AG08395 (cell line): ENCODE measurements around the gene INTS15.

ENCODE experiments used
- DNase-seq: peaks from one replicate; pipeline ENCODE4 v3.0.0; 2012; ENCODE audit warnings: mixed read lengths, low spot score

Gene INTS15

DNA sequence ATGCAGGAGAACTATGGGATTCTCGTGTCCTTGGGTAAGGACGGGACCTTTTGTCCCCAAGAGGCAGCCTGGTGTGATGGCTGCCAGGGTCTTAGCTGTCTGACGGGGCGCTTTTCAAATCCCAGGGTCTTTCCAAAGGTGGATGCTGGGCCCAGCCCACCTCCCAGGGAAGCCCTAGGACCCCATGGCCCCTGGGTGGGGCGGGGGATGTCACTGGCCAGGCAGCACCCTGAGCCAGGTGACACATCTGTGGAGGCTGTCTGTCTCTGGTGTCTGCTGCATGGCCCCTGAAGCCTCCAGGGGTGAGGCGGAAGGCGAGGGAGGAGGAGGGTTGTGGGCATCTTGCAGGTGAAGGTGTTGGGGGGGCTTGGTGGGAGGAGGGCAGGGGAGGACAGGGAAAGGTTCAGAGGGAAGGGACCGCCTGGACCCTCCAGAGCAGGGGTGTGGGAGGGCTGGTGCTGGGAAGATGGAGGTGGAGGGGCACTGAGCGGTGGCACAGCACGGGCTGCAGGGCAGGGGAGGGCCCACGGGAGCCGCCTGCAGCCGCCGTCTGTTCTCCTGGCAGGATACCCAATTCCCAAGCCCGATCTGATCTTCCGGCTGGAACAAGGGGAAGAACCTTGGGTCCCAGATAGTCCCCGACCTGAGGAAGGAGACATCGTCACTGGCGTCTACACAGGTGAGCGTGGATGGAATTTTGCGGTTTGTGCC lies 54.2 kb downstream of the INTS15 start:
- no peak for DNase-seq

- no peak for DNase-seq
These were observed 54.9 kb downstream of the INTS15 start for GRCh38 chr7:6644728-6645127.

DNA sequence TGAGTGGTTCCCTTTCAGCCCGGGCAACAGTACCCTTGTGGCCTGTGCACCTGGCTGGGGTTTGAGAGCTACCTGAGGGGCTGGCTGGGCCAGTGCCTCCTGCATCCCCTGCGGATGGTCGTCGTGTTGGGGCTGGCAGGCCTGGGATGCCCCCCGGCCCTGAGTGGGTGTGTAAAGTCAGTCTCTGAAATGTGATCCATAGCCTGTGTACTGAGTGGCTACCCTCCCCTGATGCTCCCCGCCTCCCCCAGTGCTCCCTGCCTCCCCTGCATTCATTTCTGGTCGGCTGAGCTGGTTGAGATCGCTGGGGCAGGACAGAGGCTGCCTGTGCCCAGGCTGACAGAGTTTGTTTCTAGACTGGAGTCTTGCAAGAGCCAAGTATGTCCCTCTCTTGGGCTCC lies 56.6 kb downstream of the INTS15 start:
- DNase-seq, result no peak

DNA sequence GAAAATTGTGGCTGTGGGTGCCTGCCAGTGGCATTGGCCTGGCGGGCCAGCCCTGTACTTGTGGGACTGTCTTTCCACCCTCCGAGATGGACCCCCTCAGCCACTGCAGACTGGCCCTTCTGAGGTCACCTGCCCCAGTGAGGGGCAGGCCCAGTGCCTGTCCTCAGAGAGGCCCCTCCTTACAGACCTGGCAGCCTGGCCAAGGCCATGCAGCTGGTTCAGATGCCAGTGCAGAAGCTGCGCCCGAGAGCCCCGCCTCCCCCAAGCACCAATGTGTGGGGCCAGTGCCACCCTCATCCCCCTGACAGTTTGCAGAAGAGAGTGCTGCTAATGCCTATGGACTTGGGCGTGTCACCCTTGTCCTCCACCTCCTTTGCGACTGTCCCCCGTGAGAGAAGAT lies 57.3 kb downstream of the INTS15 start:
- no peak for DNase-seq

GRCh38 chr7:6647541-6647940 lies 57.7 kb downstream of the INTS15 start:
- DNase-seq, result no peak

DNA sequence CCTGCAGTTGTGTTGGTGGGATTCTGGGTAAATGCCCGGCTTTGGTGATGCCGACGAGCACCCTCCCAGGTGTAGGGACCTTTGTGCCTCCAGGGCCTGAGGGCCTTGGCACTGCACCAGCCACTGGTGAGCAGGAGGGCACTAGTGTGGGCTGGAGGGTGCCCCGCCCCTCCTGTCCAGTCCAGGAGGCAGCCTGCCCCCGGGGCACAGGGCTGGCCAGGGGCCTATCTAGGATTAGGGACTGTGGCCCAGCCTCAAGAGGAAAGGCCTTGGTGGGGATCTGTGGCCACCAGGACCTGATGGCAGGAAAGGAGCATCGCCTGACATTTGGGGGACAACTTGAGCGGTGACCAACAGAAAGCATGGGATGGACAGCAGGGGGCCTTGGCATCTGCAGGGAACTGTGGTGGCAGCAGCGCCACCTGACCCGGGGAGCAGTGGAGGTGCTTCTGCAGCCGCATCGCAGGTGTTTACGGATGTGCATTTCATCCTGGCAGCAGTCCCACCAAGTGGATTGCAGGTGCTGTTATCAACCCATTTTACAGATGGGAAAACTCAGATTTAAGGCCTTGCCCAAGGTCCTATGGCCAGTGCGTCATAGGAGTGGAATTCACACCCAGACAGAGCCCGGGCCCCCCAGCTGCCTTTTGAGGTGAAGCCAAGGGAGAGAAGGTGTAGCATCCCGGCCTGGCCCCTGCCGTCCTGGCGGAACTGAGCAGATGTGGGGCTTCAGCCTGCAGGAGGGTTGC lies 58.4 kb downstream of the INTS15 start:
- DNase-seq, result no peak

GRCh38 chr7:6648815-6649104 lies 58.9 kb downstream of the INTS15 start:
- no peak for DNase-seq

DNA sequence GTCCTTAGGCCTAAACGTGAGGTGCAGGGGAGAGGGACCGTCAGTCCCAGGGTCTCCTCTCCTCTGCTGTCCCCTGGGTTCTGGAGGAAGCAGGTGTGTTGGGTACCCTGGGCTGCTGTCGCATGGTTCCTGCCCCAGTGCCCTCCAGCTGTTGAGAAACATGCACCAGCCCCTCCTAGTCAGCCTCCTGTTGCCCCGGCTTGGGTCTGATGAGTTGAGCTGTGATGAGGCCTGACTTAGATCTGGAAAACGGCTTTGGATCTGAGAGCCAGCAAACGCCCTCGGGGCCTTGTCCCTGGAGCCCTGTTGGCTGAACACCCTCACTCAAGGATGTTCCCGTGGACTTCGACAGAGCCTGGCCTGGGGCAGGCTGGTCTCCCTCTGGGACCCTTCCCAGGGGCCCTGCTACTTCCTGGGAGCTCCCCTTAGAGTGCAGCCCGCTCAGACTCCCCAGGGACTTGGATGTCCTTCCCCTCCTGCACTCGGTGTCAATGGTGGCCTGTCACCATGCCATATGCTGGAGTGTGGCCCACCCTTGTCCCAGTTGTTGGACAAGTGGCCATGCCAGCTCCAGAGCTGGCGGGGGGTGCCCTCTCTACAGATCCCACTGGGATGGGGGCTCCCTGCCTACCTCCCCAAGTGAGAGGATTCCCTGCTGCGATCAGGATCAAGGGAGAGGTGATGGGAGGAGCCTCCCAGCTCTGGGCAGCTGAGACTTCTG lies 59.6 kb downstream of the INTS15 start:
- no peak for DNase-seq

DNA sequence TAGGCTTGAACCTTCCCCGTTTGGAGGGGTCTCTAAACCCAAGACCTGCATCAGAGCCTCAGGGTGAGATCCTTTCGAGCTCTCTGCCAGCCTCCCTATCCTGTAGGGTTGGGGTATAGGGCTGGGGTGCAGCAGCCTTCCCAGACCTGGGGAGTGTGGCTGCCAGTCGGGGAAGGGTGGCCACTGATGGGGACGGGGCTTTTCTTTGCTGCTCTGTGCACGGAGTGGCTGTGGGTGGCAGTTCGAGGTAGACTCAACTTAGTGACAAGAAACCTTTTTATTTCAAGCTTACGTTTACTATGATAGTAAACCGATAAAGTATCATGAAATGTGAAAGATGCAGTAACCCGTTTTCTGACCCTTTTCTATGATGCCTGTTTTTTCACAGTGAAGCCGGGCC lies 60.3 kb downstream of the INTS15 start:
- no peak for DNase-seq

- no peak for DNase-seq
These were observed 60.7 kb downstream of the INTS15 start for GRCh38 chr7:6650521-6651011.

DNA sequence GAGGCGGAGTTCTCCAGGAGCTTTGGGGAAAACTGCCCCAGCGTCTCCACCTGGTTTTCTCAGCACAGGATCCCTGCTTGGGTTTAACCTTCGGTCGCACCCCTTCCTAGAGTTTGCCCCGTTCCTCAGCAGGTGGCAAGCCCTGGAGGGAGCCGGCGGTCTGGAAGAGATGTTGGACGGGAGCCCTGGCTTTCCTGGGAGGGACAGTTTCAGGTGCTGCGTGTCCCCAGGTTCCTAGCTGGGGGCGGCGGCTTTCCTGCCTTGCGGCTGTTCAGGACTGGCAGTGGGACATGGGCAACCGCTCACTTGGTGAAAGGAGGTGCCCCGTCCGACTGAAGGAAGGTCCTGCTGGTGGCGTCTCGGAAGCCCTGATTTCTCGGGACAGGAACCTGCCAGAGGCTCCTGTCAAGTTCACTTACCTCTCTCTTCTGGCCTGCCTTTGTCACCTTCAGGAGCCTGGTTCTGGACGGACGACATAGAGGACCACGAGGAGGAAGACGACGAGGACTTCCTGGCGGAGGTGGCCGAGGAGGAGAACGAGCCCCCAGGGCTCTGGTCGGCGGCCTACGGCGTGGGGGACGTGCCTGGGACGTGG lies 62.1 kb downstream of the INTS15 start:
- DNase-seq, result no peak

GRCh38 chr7:6652446-6653011 lies 62.7 kb downstream of the INTS15 start:
- no peak for DNase-seq

- DNase-seq, result no peak
These were observed 63.5 kb downstream of the INTS15 start for GRCh38 chr7:6653071-6654003.

GRCh38 chr7:6654113-6654841 lies 64.5 kb downstream of the INTS15 start:
- no peak for DNase-seq

- no peak for DNase-seq
These were observed 65.2 kb downstream of the INTS15 start for GRCh38 chr7:6654842-6655610.

DNA sequence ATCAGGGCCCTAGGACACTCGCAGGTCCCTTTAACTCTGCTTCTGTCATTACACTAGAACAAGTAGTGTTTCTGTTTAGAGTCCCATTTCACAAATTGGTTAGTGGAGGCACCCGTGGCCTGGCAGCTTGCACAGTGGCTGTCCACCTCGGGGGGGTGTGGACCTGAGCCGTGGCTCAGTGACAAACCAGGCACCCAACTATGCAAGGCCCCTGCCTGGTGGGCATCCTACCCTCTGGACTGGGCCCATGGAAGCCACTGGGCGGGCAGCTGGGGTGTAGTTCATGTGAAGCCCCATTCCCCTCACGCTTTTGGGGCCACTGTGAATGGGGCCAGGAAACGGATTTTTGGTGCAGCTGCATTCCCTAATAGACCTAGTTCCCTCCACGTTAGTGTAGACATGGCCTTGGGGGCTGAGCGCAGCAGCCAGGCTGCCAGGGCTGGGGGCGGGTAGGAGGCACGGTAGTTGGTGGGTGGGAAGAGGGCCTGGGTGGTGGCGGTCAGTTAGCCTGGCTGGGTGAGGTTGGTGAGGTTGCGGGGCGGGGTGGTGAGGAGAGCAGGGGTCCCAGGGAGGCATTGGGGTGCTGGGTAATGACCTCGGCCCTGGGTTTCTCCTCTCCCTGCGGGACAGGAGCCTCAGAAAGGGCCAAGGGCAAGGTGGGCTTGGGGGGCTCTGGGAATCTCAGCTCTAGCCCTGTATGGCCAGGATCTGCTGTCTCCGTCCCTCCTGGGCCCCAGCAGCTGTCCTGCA lies 66.0 kb downstream of the INTS15 start:
- DNase-seq, result no peak

DNA sequence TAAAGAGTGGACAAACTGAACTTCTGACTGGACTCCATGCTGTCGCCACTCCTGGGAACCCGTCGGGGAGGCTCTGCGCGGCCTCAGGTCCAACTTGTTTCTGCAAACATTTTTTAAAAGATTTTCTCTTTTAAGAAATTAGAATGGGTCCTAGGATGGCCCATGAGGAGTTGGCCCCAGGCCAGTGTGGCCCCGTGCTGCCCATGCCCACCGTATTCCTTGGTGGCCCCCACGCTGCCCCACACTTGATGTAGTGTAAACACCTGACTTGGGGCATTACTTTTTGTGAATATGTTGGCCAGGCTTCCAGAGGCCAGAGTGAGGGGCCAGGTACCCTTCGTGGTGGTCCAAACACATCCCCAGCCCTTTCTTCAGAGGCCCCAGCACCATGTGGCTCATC lies 66.6 kb downstream of the INTS15 start:
- DNase-seq, result no peak
